HG03159 (cell line): ENCODE measurements around the gene TBC1D22A.

Experiments used
- ATAC-seq: cut with Tn5 transposase; IDR thresholded peaks from one replicate; pipeline ENCODE4 v1.9.1; 2021; ENCODE audit warnings: mild to moderate bottlenecking, moderate library complexity; ENCODE audit not compliant: unreplicated experiment

Gene TBC1D22A

GRCh38 chr22:46852771-46853170 is 90.3 kb downstream of the TBC1D22A start:
- no peak for ATAC-seq

GRCh38 chr22:46853191-46853590 is 90.7 kb downstream of the TBC1D22A start:
- ATAC-seq = no peak

- no peak for ATAC-seq
Measured at GRCh38 chr22:46854125-46854870, 91.8 kb downstream of the TBC1D22A start.

- ATAC-seq = no peak
Measured at GRCh38 chr22:46855681-46856080, 93.2 kb downstream of the TBC1D22A start.

- ATAC-seq = no peak
Measured at GRCh38 chr22:46856661-46857060, 94.2 kb downstream of the TBC1D22A start.

GRCh38 chr22:46857142-46857884 is 94.9 kb downstream of the TBC1D22A start:
- no peak for ATAC-seq

GRCh38 chr22:46857885-46858143 is 95.4 kb downstream of the TBC1D22A start:
- ATAC-seq = no peak

GRCh38 chr22:46858181-46858771 is 95.8 kb downstream of the TBC1D22A start:
- ATAC-seq = no peak

- no peak for ATAC-seq
Measured at GRCh38 chr22:46860562-46860961, 98.1 kb downstream of the TBC1D22A start.

GRCh38 chr22:46861468-46862367 is 99.3 kb downstream of the TBC1D22A start:
- ATAC-seq = no peak

GRCh38 chr22:46862418-46863324 is 100.2 kb downstream of the TBC1D22A start:
- no peak for ATAC-seq

GRCh38 chr22:46863794-46864193 is 101.3 kb downstream of the TBC1D22A start:
- ATAC-seq = no peak

GRCh38 chr22:46864314-46865051 is 102.0 kb downstream of the TBC1D22A start:
- ATAC-seq = no peak

- ATAC-seq = no peak
Measured at GRCh38 chr22:46865052-46865434, 102.6 kb downstream of the TBC1D22A start.

GRCh38 chr22:46865642-46866041 is 103.2 kb downstream of the TBC1D22A start:
- ATAC-seq = no peak

GRCh38 chr22:46866591-46866990 is 104.1 kb downstream of the TBC1D22A start:
- no peak for ATAC-seq

- no peak for ATAC-seq
Measured at GRCh38 chr22:46867106-46867505, 104.7 kb downstream of the TBC1D22A start.

- ATAC-seq = no peak
Measured at GRCh38 chr22:46869329-46869728, 106.9 kb downstream of the TBC1D22A start.

- ATAC-seq = no peak
Measured at GRCh38 chr22:46869831-46870441, 107.5 kb downstream of the TBC1D22A start.
